T-helper 2 cell treated with Interferon-gamma antibody and Interleukin-4, amounts not matched to agents 5 μg/mL and 100 μg/mL, for 36 hours (primary cell): Measurements from ENCODE around the gene MRPL44.

Source experiments
- DNase-seq: peaks from one replicate; pipeline ENCODE4 v3.0.0; 2021; ENCODE audit warnings: low spot score
- H3K27ac Mint-ChIP-seq: one replicate; pipeline ENCODE4 v1.8.0; 2021; ENCODE audit warnings: mild to moderate bottlenecking, mixed read lengths
- H3K27me3 Mint-ChIP-seq: one replicate; pipeline ENCODE4 v1.8.0; 2021; ENCODE audit warnings: low read depth, mixed read lengths
- H3K36me3 Mint-ChIP-seq: one replicate; pipeline ENCODE4 v1.8.0; 2021; ENCODE audit warnings: low read depth, mixed read lengths
- H3K4me1 Mint-ChIP-seq: one replicate; pipeline ENCODE4 v1.8.0; 2021; ENCODE audit warnings: low read depth, mixed read lengths
- H3K4me3 Mint-ChIP-seq: one replicate; pipeline ENCODE4 v1.8.0; 2022; ENCODE audit warnings: mild to moderate bottlenecking, moderate library complexity, mixed read lengths
- H3K9me3 Mint-ChIP-seq: one replicate; pipeline ENCODE4 v1.8.0; 2021; ENCODE audit warnings: mixed read lengths

The MRPL44 gene

GRCh38 chr2:223957092-223957851 is at the start of gene MRPL44:
TSS of gene MRPL44 (plus strand) at chr2:223957463. CDS start at chr2:223957473, 10 bp downstream.
- Mint-ChIP-seq H3K4me3 (peak within 1 kb of the TSS; percentile 95), H3K4me1 (peaks cover 53% of the 10 kb centered on the region), H3K9me3 (no peaks in the 10 kb centered on the region), H3K27me3 (no peaks in the 10 kb centered on the region), H3K36me3 (peaks cover 28% of the 10 kb centered on the region), H3K27ac (peak within 1 kb of the TSS; percentile 92)
- DNase-seq, result peak; percentile 96

DNA sequence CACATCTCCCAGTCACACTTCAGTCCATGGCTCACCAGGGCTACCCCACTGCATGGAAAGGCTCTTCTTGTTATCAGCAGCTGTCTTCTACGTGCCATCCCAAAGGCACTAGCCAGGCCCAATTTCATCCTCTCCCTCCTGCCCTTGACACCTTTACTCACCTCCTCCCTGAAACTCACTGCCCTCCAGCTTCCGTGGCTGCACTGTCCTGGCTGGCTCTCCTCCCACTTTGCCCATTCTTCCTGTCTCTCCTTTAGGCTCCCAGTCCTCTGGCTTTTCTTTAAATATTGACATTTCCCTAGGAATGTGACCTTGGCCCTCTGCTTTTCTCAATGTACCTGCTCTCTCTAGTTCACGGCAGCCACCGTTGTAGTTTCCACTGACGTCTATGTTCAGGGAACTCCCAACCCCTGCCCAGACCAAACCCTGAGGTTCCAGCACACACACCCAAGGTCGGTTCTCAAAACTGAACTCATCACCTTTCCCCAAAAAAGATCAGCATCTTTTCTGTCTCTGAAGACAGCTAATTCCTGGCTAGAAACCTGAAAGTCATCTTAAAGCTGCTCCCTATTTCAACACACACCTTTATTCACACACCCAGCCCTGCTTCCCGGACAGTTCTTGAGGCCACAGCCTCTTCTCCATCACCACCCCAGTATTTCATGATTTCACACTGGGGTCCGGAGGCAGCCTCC is 48.8 kb upstream of the MRPL44 start:
- Mint-ChIP-seq H3K36me3 (peaks cover 27% of the 10 kb centered on the region), H3K27ac (no peak overlapping the region), H3K4me3 (no peak overlapping the region), H3K9me3 (no peaks in the 10 kb centered on the region), H3K27me3 (no peaks in the 10 kb centered on the region), H3K4me1 (peaks cover 9% of the 10 kb centered on the region)
- DNase-seq, result no peak

GRCh38 chr2:223909001-223909741 is 48.1 kb upstream of the MRPL44 start:
- DNase-seq, result no peak
- Mint-ChIP-seq H3K27me3 (no peaks in the 10 kb centered on the region), H3K4me3 (no peak overlapping the region), H3K9me3 (no peaks in the 10 kb centered on the region), H3K27ac (no peak overlapping the region), H3K4me1 (peaks cover 9% of the 10 kb centered on the region), H3K36me3 (peaks cover 25% of the 10 kb centered on the region)

- Mint-ChIP-seq H3K9me3 (no peaks in the 10 kb centered on the region), H3K4me1 (peaks cover 8% of the 10 kb centered on the region), H3K36me3 (peaks cover 30% of the 10 kb centered on the region), H3K27ac (no peak overlapping the region), H3K27me3 (no peaks in the 10 kb centered on the region), H3K4me3 (no peak overlapping the region)
- DNase-seq, result no peak
Observed at GRCh38 chr2:223914324-223914723, 42.9 kb upstream of the MRPL44 start.

DNA sequence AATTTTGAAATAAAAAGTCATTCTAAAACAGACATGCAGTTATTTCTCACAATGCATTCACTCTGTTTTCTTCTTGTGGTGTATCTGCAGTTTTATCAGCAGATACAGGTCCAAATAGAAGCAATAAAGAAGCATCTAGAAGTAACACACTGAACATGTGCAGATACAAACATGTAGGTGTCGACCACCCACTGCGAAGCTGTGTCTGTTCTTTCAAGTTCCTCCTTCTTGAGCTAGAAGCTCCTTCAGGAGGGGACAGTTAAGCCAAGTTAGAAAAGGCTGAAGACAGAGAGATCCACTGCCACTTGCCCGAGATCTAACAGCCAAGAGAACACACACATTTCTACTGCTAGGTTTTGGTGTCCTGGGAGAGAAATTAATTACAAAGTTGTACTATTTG is 42.2 kb upstream of the MRPL44 start:
- Mint-ChIP-seq H3K27me3 (no peaks in the 10 kb centered on the region), H3K9me3 (no peaks in the 10 kb centered on the region), H3K36me3 (peaks cover 30% of the 10 kb centered on the region), H3K4me3 (no peak overlapping the region), H3K4me1 (peaks cover 5% of the 10 kb centered on the region), H3K27ac (no peak overlapping the region)
- DNase-seq, result no peak

DNA sequence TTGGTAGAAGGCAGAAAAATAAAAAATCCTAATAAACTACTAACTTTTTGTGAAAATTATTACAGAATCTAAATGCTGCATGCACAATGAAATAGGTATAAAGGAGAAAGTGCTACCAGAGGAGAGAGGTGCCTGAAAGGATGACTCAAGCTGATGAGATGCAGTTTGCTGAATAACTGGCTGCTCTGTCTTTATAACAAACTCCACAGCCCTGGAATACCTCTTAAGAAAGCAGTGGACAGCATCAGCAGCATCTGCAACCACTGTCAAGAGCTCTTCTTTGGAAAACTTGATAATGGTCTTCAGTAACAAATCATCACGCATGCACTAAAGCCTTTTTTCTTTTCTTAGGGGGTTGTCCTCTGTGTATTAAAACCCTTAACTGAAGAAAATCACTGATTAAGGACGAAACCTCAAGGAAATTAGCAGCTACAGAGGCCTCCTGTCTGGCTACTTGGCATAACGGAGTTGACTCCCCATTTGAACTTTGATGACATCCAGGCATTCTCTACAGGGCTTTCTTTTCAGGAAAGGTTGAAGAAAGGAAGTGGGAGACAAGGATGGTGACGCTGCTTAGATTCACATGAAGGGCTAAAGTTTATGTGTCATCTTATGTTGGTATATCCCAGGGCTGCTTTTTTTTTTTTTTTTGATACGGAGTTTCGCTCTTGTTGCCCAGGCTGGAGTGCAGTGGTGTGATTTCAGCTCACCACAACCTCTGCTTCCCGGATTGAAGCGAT is 40.9 kb upstream of the MRPL44 start:
- no peak overlapping the region for H3K27ac Mint-ChIP-seq

DNA sequence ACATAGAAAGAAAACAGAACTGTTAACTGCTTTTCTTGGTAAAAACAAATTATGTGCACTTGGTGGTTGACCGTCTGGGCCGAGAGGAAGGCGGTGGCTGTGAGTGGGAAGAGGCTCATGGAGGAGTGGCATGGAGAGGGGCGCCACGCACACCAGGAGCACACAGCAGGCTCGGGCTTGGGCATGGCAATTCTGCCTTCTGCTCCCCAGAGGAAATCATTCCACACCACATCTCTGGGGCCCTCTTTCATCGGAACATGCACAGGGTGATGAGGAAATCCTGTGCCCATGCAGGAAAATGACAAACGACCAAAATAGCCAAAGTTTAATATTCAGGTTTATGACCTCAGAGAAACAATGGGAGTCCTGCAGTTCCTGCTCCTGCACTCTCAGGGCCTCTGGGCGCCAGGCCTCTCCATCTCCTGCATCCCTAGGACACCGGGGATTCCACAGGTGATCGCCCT is 38.6 kb upstream of the MRPL44 start:
- peaks cover 10% of the 10 kb centered on the region for H3K4me1 Mint-ChIP-seq
- no peak overlapping the region for H3K4me3 Mint-ChIP-seq
- H3K36me3 Mint-ChIP-seq, result peaks cover 26% of the 10 kb centered on the region
- no peak for DNase-seq
- no peaks in the 10 kb centered on the region for H3K9me3 Mint-ChIP-seq
- H3K27me3 Mint-ChIP-seq, result no peaks in the 10 kb centered on the region
- no peak overlapping the region for H3K27ac Mint-ChIP-seq

More for the DNA sequence above, 40.9 kb upstream of the MRPL44 start:
- H3K9me3 Mint-ChIP-seq, result no peaks in the 10 kb centered on the region
- no peaks in the 10 kb centered on the region for H3K27me3 Mint-ChIP-seq
- peaks cover 27% of the 10 kb centered on the region for H3K36me3 Mint-ChIP-seq
- H3K4me3 Mint-ChIP-seq, result no peak overlapping the region
- no peak for DNase-seq
- H3K4me1 Mint-ChIP-seq, result no peaks in the 10 kb centered on the region

- Mint-ChIP-seq H3K27ac (no peak overlapping the region), H3K27me3 (no peaks in the 10 kb centered on the region), H3K4me3 (no peak overlapping the region), H3K4me1 (peaks cover 10% of the 10 kb centered on the region), H3K36me3 (peaks cover 27% of the 10 kb centered on the region), H3K9me3 (no peaks in the 10 kb centered on the region)
- no peak for DNase-seq
Observed at GRCh38 chr2:223920109-223920508, 37.2 kb upstream of the MRPL44 start.

DNA sequence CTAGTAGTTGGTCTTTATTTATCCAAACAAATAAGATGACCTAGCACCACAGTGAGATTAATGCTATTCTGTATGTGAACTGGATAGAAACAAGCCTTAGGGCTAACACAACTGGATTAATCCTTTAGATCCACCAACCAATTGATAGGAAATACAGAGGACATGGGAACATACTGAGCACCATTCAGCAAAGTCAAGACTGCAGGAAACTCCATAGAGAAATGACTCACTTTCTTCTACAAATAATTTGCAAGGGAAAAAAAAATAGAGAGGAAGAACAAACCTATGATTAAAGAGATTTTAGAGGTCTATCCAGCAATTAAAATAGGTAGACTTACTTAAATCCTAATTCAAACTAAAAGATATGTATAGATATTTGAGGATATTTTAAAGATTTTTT is 36.1 kb upstream of the MRPL44 start:
- no peak for DNase-seq
- H3K27ac Mint-ChIP-seq, result no peak overlapping the region

DNA sequence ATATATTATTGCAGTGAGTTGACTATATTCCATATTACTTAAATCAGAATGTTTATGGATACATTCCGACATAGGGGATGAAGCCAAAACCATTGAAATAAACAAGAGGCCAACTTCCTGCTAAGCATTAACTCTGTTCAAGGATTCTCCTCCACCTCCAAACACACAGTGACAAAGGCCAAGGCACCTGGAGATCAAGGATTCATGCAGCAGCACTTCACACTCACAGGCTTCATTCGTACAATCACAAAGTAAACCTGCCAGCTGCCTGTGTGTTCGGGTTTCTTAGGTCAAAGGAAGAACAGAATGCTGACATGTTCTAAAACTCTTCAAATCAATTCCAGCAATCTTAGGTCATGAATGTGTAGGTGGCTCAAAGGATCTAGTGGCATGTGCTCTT is 35.0 kb upstream of the MRPL44 start:
- Mint-ChIP-seq H3K4me1 (peaks cover 13% of the 10 kb centered on the region), H3K36me3 (peaks cover 22% of the 10 kb centered on the region)

More for the DNA sequence above, 36.1 kb upstream of the MRPL44 start:
- Mint-ChIP-seq H3K27me3 (no peaks in the 10 kb centered on the region), H3K36me3 (peaks cover 22% of the 10 kb centered on the region), H3K4me1 (peaks cover 13% of the 10 kb centered on the region), H3K9me3 (peaks cover 4% of the 10 kb centered on the region), H3K4me3 (no peak overlapping the region)

DNA sequence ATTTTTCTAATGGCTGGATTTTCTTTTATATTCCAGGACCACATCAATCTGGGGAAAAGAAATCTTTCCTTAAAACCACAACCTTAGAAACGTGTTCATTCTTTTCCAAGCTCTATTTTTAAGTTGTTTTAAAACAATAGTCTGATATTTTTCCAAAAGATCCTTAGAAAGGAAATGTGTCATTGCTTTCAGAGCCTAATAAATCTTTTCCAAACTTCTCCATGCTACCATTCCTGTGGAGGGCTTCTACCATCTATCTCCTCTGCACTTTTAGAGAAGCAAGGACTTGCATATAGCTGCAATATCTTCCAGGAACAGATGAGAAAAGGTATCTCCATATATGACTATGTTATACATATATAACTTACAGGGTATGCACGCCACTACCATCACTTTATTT is 33.3 kb upstream of the MRPL44 start:
- no peaks in the 10 kb centered on the region for H3K27me3 Mint-ChIP-seq
- peaks cover 24% of the 10 kb centered on the region for H3K4me1 Mint-ChIP-seq

More for the DNA sequence above, 35.0 kb upstream of the MRPL44 start:
- Mint-ChIP-seq H3K4me3 (no peak overlapping the region), H3K9me3 (peaks cover 6% of the 10 kb centered on the region), H3K27me3 (no peaks in the 10 kb centered on the region), H3K27ac (no peak overlapping the region)
- no peak for DNase-seq

DNA sequence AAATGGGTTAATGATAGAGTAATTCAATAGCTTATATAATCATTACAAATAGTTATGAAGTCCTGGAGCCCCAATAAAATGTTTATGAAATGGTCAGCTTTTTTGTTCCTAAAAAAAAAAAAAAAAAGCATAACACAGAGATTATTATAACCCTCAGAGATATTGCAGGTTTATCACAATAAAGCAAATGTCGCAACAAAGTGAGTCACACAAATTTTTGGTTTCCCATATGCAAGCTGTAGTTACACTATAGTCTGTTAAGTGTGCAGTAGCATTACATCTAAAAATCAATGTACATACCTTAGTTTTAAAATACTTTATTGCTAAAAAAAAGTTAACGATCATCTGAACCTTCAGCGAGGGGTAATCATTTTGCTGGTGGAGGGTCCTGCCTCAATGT is 32.2 kb upstream of the MRPL44 start:
- peaks cover 36% of the 10 kb centered on the region for H3K36me3 Mint-ChIP-seq
- DNase-seq, result no peak

More for the DNA sequence above, 33.3 kb upstream of the MRPL44 start:
- Mint-ChIP-seq H3K9me3 (peaks cover 8% of the 10 kb centered on the region), H3K36me3 (peaks cover 31% of the 10 kb centered on the region), H3K27ac (no peak overlapping the region), H3K4me3 (no peak overlapping the region)
- DNase-seq, result no peak

More for the DNA sequence above, 32.2 kb upstream of the MRPL44 start:
- H3K4me1 Mint-ChIP-seq, result peaks cover 35% of the 10 kb centered on the region
- H3K27ac Mint-ChIP-seq, result no peak overlapping the region
- peaks cover 8% of the 10 kb centered on the region for H3K9me3 Mint-ChIP-seq
- H3K27me3 Mint-ChIP-seq, result no peaks in the 10 kb centered on the region
- no peak overlapping the region for H3K4me3 Mint-ChIP-seq
